VCaP (cell line): ENCODE measurements around the gene ACO2.

Source experiments
- H3K27ac ChIP-seq: fragments of 450-650 bp; 2 replicates; pipeline ENCODE4 v1.5.1; 2017
- TF ChIP-seq, protein P1 (sequence below): fragments of 450-650 bp; conservative IDR thresholded peaks from 2 replicates; pipeline ENCODE4 v1.5.1; 2017; ENCODE audit warnings: mild to moderate bottlenecking, moderate library complexity

Gene ACO2

GRCh38 chr22:41516462-41516861 lies 47.5 kb downstream of the ACO2 start:
- TF ChIP-seq, protein P1, sequence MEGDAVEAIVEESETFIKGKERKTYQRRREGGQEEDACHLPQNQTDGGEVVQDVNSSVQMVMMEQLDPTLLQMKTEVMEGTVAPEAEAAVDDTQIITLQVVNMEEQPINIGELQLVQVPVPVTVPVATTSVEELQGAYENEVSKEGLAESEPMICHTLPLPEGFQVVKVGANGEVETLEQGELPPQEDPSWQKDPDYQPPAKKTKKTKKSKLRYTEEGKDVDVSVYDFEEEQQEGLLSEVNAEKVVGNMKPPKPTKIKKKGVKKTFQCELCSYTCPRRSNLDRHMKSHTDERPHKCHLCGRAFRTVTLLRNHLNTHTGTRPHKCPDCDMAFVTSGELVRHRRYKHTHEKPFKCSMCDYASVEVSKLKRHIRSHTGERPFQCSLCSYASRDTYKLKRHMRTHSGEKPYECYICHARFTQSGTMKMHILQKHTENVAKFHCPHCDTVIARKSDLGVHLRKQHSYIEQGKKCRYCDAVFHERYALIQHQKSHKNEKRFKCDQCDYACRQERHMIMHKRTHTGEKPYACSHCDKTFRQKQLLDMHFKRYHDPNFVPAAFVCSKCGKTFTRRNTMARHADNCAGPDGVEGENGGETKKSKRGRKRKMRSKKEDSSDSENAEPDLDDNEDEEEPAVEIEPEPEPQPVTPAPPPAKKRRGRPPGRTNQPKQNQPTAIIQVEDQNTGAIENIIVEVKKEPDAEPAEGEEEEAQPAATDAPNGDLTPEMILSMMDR: no peak
- no peak overlapping the region for H3K27ac ChIP-seq

- TF ChIP-seq, protein P1: peak; percentile 89
Observed at GRCh38 chr22:41517172-41518047, 48.5 kb downstream of the ACO2 start.

GRCh38 chr22:41518048-41518347 lies 49.1 kb downstream of the ACO2 start:
- no peak overlapping the region for H3K27ac ChIP-seq
- TF ChIP-seq, protein P1: peak; percentile 5

More at GRCh38 chr22:41517172-41518047, 48.5 kb downstream of the ACO2 start:
- no peak overlapping the region for H3K27ac ChIP-seq

DNA sequence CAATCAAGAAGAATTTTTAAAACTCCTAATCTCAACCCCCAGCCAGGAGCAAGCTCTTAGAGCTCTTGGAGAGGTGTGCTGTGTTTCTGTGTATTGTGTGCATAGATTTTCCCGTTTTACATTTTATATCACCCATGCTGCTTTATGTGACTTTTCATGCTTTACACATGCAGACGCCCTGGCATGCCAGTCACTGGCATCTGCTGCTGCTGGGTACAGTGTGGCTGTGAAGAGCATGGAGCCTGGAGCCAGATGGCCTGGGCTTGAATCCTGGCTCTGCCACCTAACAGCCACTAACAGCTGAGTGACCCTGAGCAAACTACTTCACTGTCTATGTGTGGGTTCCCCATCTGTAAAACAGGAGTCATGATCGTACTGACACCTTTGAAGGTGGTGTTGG lies 52.2 kb downstream of the ACO2 start:
- no peak overlapping the region for H3K27ac ChIP-seq
- TF ChIP-seq, protein P1: no peak

- TF ChIP-seq, protein P1: no peak
- H3K27ac ChIP-seq: peak overlapping the region; percentile 72
Observed at GRCh38 chr22:41522813-41523212, 53.9 kb downstream of the ACO2 start.

- peak overlapping the region; percentile 72 for H3K27ac ChIP-seq
- TF ChIP-seq, protein P1: no peak
Observed at GRCh38 chr22:41523464-41524221, 54.7 kb downstream of the ACO2 start.

- TF ChIP-seq, protein P1: no peak
- H3K27ac ChIP-seq: peak overlapping the region; percentile 72
Observed at GRCh38 chr22:41524251-41524661, 55.3 kb downstream of the ACO2 start.
